GM18502 (cell line): ENCODE data around the gene XIRP2.

ENCODE experiments used
- ATAC-seq: cut with Tn5 transposase; IDR thresholded peaks from one replicate; pipeline ENCODE4 v1.9.1; 2021; ENCODE audit warnings: mild to moderate bottlenecking; ENCODE audit not compliant: unreplicated experiment, poor library complexity

The XIRP2 gene

GRCh38 chr2:167271932-167272331 lies 383.7 kb downstream of the XIRP2 start:
- ATAC-seq = no peak

- no peak for ATAC-seq
Observed at GRCh38 chr2:167275046-167275445, 386.8 kb downstream of the XIRP2 start.

- ATAC-seq = no peak
Observed at GRCh38 chr2:167279810-167280209, 391.5 kb downstream of the XIRP2 start.

- no peak for ATAC-seq
Observed at GRCh38 chr2:167287212-167287611, 398.9 kb downstream of the XIRP2 start.

GRCh38 chr2:167289651-167290410 lies 401.6 kb downstream of the XIRP2 start:
- no peak for ATAC-seq

GRCh38 chr2:167292430-167293171 lies 404.3 kb downstream of the XIRP2 start, which contains the start of gene B3GALT1:
Gene B3GALT1, plus strand, starts transcription at chr2:167293001.
- ATAC-seq = peak; percentile 100

GRCh38 chr2:167293172-167293781 lies 405.0 kb downstream of the XIRP2 start:
- ATAC-seq = peak; percentile 23

- no peak for ATAC-seq
Observed at GRCh38 chr2:167293943-167294775, 405.9 kb downstream of the XIRP2 start.

- no peak for ATAC-seq
Observed at GRCh38 chr2:167294776-167295140, 406.5 kb downstream of the XIRP2 start.

- no peak for ATAC-seq
Observed at GRCh38 chr2:167297292-167297691, 409.0 kb downstream of the XIRP2 start.

GRCh38 chr2:167298017-167298416 lies 409.7 kb downstream of the XIRP2 start:
- no peak for ATAC-seq
